Astrocyte (in vitro differentiated cells and primary cell): Measurements from ENCODE around the gene USP40. TPM values are rescaled to one million over a fixed set of nuclear protein-coding genes. Genes with fewer than 3 reads are reported as not detected.
A peak's percentile ranks its signal among the peaks of the same experiment; 100 is the strongest.

Experiments used
- DNase-seq: peaks from one replicate; pipeline ENCODE4 v3.0.0-alpha.2; 2010; ENCODE audit warnings: low read depth
- FAIRE-seq: peaks from 2 replicates; lab custom pipeline; 2011; peaks lifted over from hg19 to GRCh38; lab: Jason Lieb, UNC
- H2AFZ ChIP-seq: 2 replicates; pipeline ENCODE4 v1.6.0; 2012; ENCODE audit warnings: low read depth, low read length, inconsistent platforms
- H3K27ac ChIP-seq: 2 replicates; pipeline ENCODE4 v1.5.1; 2011; ENCODE audit warnings: low read depth, low read length, inconsistent platforms
- H3K27me3 ChIP-seq: 2 replicates; pipeline ENCODE4 v1.6.0; 2011; ENCODE audit warnings: low read length, inconsistent platforms; ENCODE audit not compliant: insufficient read depth
- H3K36me3 ChIP-seq: 2 replicates; pipeline ENCODE4 v1.5.1; 2011; ENCODE audit warnings: low read length, inconsistent platforms; ENCODE audit not compliant: insufficient read depth
- H3K4me1 ChIP-seq: 2 replicates; pipeline ENCODE4 v1.5.1; 2011; ENCODE audit warnings: low read length, inconsistent platforms; ENCODE audit not compliant: insufficient read depth
- H3K4me2 ChIP-seq: 2 replicates; pipeline ENCODE4 v1.6.0; 2012; ENCODE audit warnings: low read length, inconsistent platforms
- H3K4me3 ChIP-seq: 2 replicates; pipeline ENCODE4 v1.5.1; 2011; ENCODE audit warnings: low read depth, mild to moderate bottlenecking, low read length, inconsistent platforms; ENCODE audit not compliant: insufficient read depth
- H3K79me2 ChIP-seq: 2 replicates; pipeline ENCODE4 v1.6.0; 2012; ENCODE audit warnings: mild to moderate bottlenecking, low read length, inconsistent platforms; ENCODE audit not compliant: insufficient read depth
- H3K9ac ChIP-seq: 2 replicates; pipeline ENCODE4 v1.6.0; 2012; ENCODE audit warnings: mild to moderate bottlenecking, low read length, inconsistent platforms
- H3K9me3 ChIP-seq: 2 replicates; pipeline ENCODE4 v1.5.1; 2012; ENCODE audit warnings: low read depth, mild to moderate bottlenecking, low read length, inconsistent platforms; ENCODE audit not compliant: insufficient read depth
- H4K20me1 ChIP-seq: 2 replicates; pipeline ENCODE4 v1.6.0; 2012; ENCODE audit warnings: low read length, inconsistent platforms; ENCODE audit not compliant: insufficient read depth
- H3K27ac Mint-ChIP-seq: one replicate; pipeline ENCODE4 v1.8.0; 2021; ENCODE audit warnings: mild to moderate bottlenecking, mixed read lengths; ENCODE audit not compliant: unreplicated experiment
- H3K27me3 Mint-ChIP-seq: one replicate; pipeline ENCODE4 v1.8.0; 2021; ENCODE audit warnings: low read depth, mixed read lengths; ENCODE audit not compliant: unreplicated experiment
- H3K36me3 Mint-ChIP-seq: one replicate; pipeline ENCODE4 v1.8.0; 2021; ENCODE audit warnings: low read depth, mixed read lengths; ENCODE audit not compliant: unreplicated experiment
- H3K4me1 Mint-ChIP-seq: one replicate; pipeline ENCODE4 v1.8.0; 2021; ENCODE audit warnings: low read depth, mixed read lengths; ENCODE audit not compliant: unreplicated experiment
- H3K4me3 Mint-ChIP-seq: one replicate; pipeline ENCODE4 v1.8.0; 2021; ENCODE audit warnings: mild to moderate bottlenecking, moderate library complexity, mixed read lengths; ENCODE audit not compliant: unreplicated experiment
- H3K9me3 Mint-ChIP-seq: one replicate; pipeline ENCODE4 v1.8.0; 2021; ENCODE audit warnings: mild to moderate bottlenecking, mixed read lengths; ENCODE audit not compliant: unreplicated experiment
- CTCF ChIP-seq: IDR thresholded peaks from 2 replicates; pipeline ENCODE4 v1.5.1; 2011; ENCODE audit warnings: low read depth, mild to moderate bottlenecking, inconsistent platforms, low read length, moderate library complexity; ENCODE audit not compliant: insufficient read depth
- EZH2 ChIP-seq: IDR thresholded peaks from 2 replicates; pipeline ENCODE4 v1.6.1; 2012; ENCODE audit warnings: mild to moderate bottlenecking, low read length, inconsistent platforms; ENCODE audit not compliant: insufficient read depth
- total RNA-seq: library from RNA; stranded (reverse); gene quantifications from 2 replicates; pipeline ENCODE4 v1.2.1, GENCODE V29; 2021

The USP40 gene
- total RNA-seq, 1 donor from 2014 or later = 25.4 TPM

DNA sequence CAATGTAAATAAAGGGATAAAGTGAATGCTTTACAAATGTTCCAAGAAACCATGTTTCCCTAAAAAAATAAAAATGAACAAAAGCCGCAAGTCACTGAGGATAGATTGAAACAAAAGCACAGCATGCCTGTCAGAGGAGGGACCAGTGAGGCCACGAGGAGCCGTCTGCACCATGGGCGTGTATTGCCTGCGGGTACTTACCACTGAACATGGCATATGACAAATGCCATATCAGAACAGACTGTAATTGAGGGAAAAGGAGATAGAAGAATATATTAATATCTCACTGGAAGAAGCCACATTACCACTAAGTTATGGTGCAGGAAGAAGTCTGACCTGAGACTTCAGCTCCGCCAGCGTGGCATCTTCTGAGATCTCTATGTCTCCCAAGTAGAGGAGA, 75.8 kb downstream of the USP40 start:
- no peaks in the 10 kb centered on the region for H3K27me3 ChIP-seq
- H3K9me3 ChIP-seq = no peaks in the 10 kb centered on the region
- no peak overlapping the region for H3K4me3 Mint-ChIP-seq
- no peaks in the 10 kb centered on the region for H3K27me3 Mint-ChIP-seq
- H3K36me3 Mint-ChIP-seq = peaks cover 6% of the 10 kb centered on the region
- H3K4me1 ChIP-seq = peaks cover 31% of the 10 kb centered on the region
- FAIRE-seq (no peak), DNase-seq (no peak)
- no peak for TF ChIP-seq CTCF
- TF ChIP-seq EZH2 = no peak
- peaks cover 4% of the 10 kb centered on the region for H3K36me3 ChIP-seq
- H3K4me1 Mint-ChIP-seq = peaks cover 30% of the 10 kb centered on the region
- no peaks in the 10 kb centered on the region for H4K20me1 ChIP-seq
- H3K9me3 Mint-ChIP-seq = no peaks in the 10 kb centered on the region
- H3K4me2 ChIP-seq = no peak overlapping the region
- H3K9ac ChIP-seq = no peak overlapping the region
- no peaks in the 10 kb centered on the region for H3K79me2 ChIP-seq
- H3K27ac ChIP-seq = no peak overlapping the region
- H2AFZ ChIP-seq = no peak overlapping the region
- no peak overlapping the region for H3K27ac Mint-ChIP-seq
- H3K4me3 ChIP-seq = no peak overlapping the region

DNA sequence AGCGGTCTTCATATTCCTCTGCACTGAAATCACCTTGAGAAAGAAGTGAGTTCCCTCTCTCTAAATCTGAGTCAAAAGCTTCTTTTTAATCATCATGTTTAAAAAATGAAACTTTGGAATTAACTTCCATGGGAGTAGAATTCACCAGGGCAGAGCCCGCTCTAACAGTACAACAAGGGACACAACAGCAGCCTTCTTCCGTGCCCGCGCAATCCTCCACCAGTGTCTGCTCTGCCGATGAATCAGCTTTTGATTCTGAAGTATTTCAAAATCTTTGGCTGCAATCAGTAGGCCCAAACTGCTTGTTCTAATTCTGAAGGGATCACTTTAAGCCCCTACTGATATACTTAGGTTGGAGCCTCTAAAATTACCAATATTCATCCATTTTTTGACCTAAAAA, 76.9 kb downstream of the USP40 start:
- Mint-ChIP-seq H3K4me1 (peaks cover 39% of the 10 kb centered on the region), H3K36me3 (peaks cover 6% of the 10 kb centered on the region), H3K4me3 (peak overlapping the region; percentile 30), H3K27ac (peak overlapping the region; percentile 66), H3K27me3 (no peaks in the 10 kb centered on the region), H3K9me3 (no peaks in the 10 kb centered on the region)
- DNase-seq = peak; percentile 72
- Histone ChIP-seq H2AFZ (no peak overlapping the region), H3K79me2 (no peaks in the 10 kb centered on the region), H3K9ac (no peak overlapping the region), H3K27ac (peak overlapping the region; percentile 94), H3K4me3 (no peak overlapping the region), H3K4me2 (no peak overlapping the region), H3K4me1 (peaks cover 33% of the 10 kb centered on the region), H3K9me3 (no peaks in the 10 kb centered on the region), H3K27me3 (no peaks in the 10 kb centered on the region), H4K20me1 (no peaks in the 10 kb centered on the region), H3K36me3 (peaks cover 7% of the 10 kb centered on the region)
- FAIRE-seq = no peak
- TF ChIP-seq CTCF = no peak

- Mint-ChIP-seq H3K27ac (peak overlapping the region; percentile 66), H3K4me1 (peaks cover 39% of the 10 kb centered on the region), H3K36me3 (peaks cover 6% of the 10 kb centered on the region), H3K4me3 (peak overlapping the region; percentile 30), H3K27me3 (no peaks in the 10 kb centered on the region), H3K9me3 (no peaks in the 10 kb centered on the region)
- Histone ChIP-seq H3K27me3 (no peaks in the 10 kb centered on the region), H3K9ac (peak overlapping the region; percentile 71), H3K9me3 (no peaks in the 10 kb centered on the region), H4K20me1 (no peaks in the 10 kb centered on the region), H3K79me2 (no peaks in the 10 kb centered on the region), H2AFZ (no peak overlapping the region), H3K4me1 (peaks cover 33% of the 10 kb centered on the region), H3K4me3 (no peak overlapping the region), H3K36me3 (peaks cover 8% of the 10 kb centered on the region), H3K27ac (peak overlapping the region; percentile 94), H3K4me2 (peak overlapping the region; percentile 35)
- TF ChIP-seq CTCF (no peak), EZH2 (no peak)
- FAIRE-seq = no peak
- DNase-seq = no peak
Observed at GRCh38 chr2:233489143-233489542, 77.4 kb downstream of the USP40 start.
